GM19025 (cell line): ENCODE results near the gene CDH13.

Experiments
- ATAC-seq: cut with Tn5 transposase; IDR thresholded peaks from one replicate; pipeline ENCODE4 v1.9.1; 2021; ENCODE audit warnings: mild to moderate bottlenecking, low read depth, moderate library complexity; ENCODE audit not compliant: unreplicated experiment

The CDH13 gene

GRCh38 chr16:83136419-83136818 is 509.6 kb downstream of the CDH13 start:
- no peak for ATAC-seq

- ATAC-seq = no peak
Observed at GRCh38 chr16:83136924-83137323, 510.2 kb downstream of the CDH13 start.

- no peak for ATAC-seq
Observed at GRCh38 chr16:83137326-83137781, 510.6 kb downstream of the CDH13 start.

GRCh38 chr16:83137894-83138293 is 511.1 kb downstream of the CDH13 start:
- ATAC-seq = no peak

DNA sequence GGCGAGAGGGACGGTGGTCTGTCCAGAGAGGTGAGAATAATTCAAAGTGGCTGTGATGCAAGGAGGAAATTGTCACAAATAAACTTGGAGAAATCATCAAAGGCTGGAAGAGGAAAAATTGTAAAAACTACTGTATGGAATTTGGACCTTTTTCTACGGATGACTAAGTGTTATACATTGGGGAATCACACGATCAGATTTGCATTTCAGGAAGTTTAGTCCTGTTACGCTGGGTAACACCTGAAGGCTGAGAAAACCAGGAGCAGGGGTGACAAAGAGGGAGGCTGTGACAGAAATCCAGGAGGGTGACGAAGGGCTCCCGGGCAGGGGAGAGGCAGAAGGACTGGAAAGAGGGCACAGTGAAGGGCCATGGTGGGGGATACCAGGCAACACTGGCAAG is 511.7 kb downstream of the CDH13 start:
- no peak for ATAC-seq

GRCh38 chr16:83138976-83139690 is 512.4 kb downstream of the CDH13 start:
- ATAC-seq = no peak

DNA sequence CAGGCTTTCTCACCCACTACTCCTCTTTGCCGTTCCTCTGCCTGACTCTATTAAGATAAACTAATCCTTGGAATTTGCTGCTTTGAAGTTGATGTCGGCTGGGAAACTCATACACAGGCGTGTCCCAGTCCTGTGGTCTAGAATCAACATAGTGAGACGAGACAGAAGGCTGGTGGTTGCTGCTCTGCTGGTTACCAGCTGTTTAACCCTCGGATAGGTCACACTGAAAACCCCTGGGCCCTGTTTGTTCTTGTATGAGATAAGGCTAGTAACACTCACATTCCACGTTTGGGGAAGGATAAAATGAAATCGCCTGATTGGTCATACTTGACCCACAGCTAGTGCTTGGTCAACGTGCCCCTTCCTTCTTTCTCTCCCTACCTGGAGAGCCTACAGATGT is 517.0 kb downstream of the CDH13 start:
- ATAC-seq = no peak

DNA sequence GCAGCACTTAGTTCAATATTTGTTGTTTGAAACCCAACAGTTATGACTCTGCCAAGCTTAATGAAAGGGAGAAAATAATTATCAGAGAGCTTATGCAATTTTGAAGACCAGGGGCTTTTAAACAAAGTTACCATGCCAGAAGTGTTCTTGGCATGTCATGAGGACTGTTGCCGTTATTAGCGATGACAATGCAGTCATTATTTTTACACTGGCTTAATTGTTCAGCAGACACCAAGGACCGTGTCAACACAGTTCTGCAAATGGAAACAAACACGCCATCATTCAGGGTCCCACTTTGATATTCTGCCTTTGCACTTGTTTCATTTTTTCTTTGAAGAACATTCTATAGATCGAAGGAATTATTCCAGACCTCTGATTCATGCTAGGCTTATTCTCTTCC is 518.5 kb downstream of the CDH13 start:
- ATAC-seq = no peak

GRCh38 chr16:83147244-83147643 is 520.5 kb downstream of the CDH13 start:
- no peak for ATAC-seq

- ATAC-seq = no peak
Observed at GRCh38 chr16:83158320-83158957, 531.7 kb downstream of the CDH13 start.

- no peak for ATAC-seq
Observed at GRCh38 chr16:83159049-83159448, 532.3 kb downstream of the CDH13 start.

- ATAC-seq = no peak
Observed at GRCh38 chr16:83160287-83161020, 533.7 kb downstream of the CDH13 start.

DNA sequence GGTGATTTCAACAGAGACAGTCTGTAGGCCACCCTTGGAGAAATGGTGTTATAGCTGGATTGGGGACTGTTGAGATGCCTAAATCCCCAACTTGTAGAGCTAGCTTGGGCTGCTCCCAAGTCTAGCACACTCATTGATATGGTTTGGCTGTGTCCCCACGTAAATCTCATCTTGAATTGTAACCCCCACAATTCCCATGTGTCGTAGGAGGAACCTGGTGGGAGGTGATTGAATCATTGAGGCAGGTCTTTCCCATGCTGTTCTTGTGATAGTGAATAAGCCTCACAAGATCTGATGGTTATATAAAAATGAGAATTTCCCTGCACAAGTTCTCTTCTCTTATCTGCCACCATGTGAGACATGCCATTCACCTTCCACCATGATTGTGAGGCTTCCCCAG is 536.0 kb downstream of the CDH13 start:
- ATAC-seq = no peak

DNA sequence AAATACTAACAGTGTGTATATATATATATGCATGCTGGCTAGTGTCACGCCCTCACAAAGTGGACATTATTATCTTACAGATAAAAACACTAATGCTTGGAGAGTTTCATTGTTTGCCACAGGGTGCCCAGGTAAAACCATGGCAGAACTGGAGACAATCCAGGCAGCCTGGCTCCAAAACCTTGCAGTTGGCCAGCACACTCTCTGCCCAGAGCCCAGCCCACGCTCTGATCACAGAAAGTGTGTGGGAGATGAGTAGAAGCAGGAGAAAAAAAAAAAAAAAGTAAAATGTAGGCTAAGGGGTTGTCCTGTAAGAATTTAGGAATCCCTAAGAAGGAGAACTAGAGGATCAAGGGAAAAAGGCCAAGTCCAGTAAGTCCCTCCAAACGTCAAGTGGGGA is 538.0 kb downstream of the CDH13 start:
- ATAC-seq = no peak

- no peak for ATAC-seq
Observed at GRCh38 chr16:83171396-83171795, 544.6 kb downstream of the CDH13 start.

DNA sequence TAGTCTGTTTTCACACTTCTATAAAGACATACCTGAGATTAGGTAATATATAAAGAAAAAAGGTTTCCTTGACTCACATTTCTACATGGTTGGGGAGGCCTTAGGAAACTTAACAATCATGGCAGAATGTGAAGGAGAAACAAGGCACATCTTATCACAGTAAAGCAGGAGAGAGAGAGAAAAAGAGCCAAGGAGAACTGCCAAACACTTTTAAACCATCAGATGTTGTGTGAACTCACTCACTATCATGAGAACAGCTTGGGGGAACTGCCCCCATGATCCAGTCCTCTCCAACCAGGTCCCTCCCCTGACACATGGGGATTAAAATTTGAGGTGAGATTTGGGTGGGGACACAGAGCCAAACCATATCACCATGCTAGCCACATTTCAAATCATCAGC is 547.9 kb downstream of the CDH13 start:
- no peak for ATAC-seq

DNA sequence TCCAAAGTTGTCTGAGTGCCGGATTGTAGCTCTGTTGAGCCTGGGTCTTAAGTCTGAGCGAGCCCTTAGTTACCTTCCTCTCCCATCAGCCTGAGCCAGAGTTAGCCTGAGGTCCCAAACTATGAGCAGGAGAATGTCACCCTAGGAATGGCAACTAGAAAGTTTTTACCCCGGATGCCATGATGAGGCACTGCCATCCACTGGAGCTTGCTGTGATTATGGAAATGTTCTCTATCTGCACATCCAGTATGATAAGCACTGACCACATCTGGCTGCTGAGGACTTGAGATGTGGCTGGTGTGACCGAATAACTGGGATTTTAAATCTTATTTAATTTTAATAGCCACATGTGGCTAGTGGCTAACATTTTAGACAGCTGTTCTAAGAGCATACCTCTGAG is 550.0 kb downstream of the CDH13 start:
- ATAC-seq = no peak

- no peak for ATAC-seq
Observed at GRCh38 chr16:83185902-83186301, 559.1 kb downstream of the CDH13 start.

GRCh38 chr16:83187405-83187804 is 560.6 kb downstream of the CDH13 start:
- ATAC-seq = no peak

- no peak for ATAC-seq
Observed at GRCh38 chr16:83196796-83197195, 570.0 kb downstream of the CDH13 start.

- no peak for ATAC-seq
Observed at GRCh38 chr16:83197450-83197849, 570.7 kb downstream of the CDH13 start.

GRCh38 chr16:83198977-83199376 is 572.2 kb downstream of the CDH13 start:
- ATAC-seq = no peak
